ENCODE results near the gene CTU1. TPM values are rescaled to one million over a fixed set of nuclear protein-coding genes. Genes with fewer than 3 reads are reported as not detected.

CTU1 gene
- total RNA-seq, 1 donor: 3.2 TPM

GRCh38 chr19:51079481-51080110 is 28.6 kb downstream of the CTU1 start:
- no peak for DNase-seq (ENCODE audit: low read depth)
- no peak overlapping the region for H3K4me3 ChIP-seq (ENCODE audit: low read depth, low read length)
- no peak for TF ChIP-seq CTCF (IDR thresholded peaks at IDR 0.05; ENCODE audit: insufficient read depth, low read length)

- DNase-seq (ENCODE audit: low read depth): no peak
- TF ChIP-seq CTCF (IDR thresholded peaks at IDR 0.05; ENCODE audit: insufficient read depth, low read length): no peak
- no peak overlapping the region for H3K4me3 ChIP-seq (ENCODE audit: low read depth, low read length)
Observed at GRCh38 chr19:51078731-51079130, 29.5 kb downstream of the CTU1 start.

- DNase-seq (ENCODE audit: low read depth): no peak
- no peak for TF ChIP-seq CTCF (IDR thresholded peaks at IDR 0.05; ENCODE audit: insufficient read depth, low read length)
- H3K4me3 ChIP-seq (ENCODE audit: low read depth, low read length): no peak overlapping the region
Observed at GRCh38 chr19:51078104-51078503, 30.1 kb downstream of the CTU1 start.

- H3K4me3 ChIP-seq (ENCODE audit: low read depth, low read length): no peak overlapping the region
- no peak for TF ChIP-seq CTCF (IDR thresholded peaks at IDR 0.05; ENCODE audit: insufficient read depth, low read length)
- no peak for DNase-seq (ENCODE audit: low read depth)
Observed at GRCh38 chr19:51076631-51077213, 31.5 kb downstream of the CTU1 start.

- no peak for TF ChIP-seq CTCF (IDR thresholded peaks at IDR 0.05; ENCODE audit: insufficient read depth, low read length)
- no peak for DNase-seq (ENCODE audit: low read depth)
- no peak overlapping the region for H3K4me3 ChIP-seq (ENCODE audit: low read depth, low read length)
Observed at GRCh38 chr19:51075998-51076397, 32.2 kb downstream of the CTU1 start.

GRCh38 chr19:51071095-51071405 is 37.2 kb downstream of the CTU1 start:
- no peak for TF ChIP-seq CTCF (IDR thresholded peaks at IDR 0.05; ENCODE audit: insufficient read depth, low read length)
- no peak for DNase-seq (ENCODE audit: low read depth)
- no peak overlapping the region for H3K4me3 ChIP-seq (ENCODE audit: low read depth, low read length)
